Stimulated activated CD4-positive, alpha-beta T cell treated with anti-CD3 and anti-CD28 coated beads, TNF-alpha, amount 100 ng/mL, for 24 hours (primary cell): Measurements from ENCODE around the gene SLC29A2.
A peak's percentile ranks its signal among the peaks of the same experiment; 100 is the strongest.

Source experiments
- DNase-seq, 3 experiments: peaks; one replicate each; pipeline ENCODE4 v3.0.0-alpha.2; 2020; ENCODE audit warnings: low read depth in 3 of 3

The SLC29A2 gene

GRCh38 chr11:66371627-66372415 is at the start of gene SLC29A2:
TSS of gene SLC29A2 (minus strand) at chr11:66371760. CDS start at chr11:66371591, 169 bp downstream.
- peak; percentile 46 to 83 (median 55) for DNase-seq

GRCh38 chr11:66420671-66421476 is 49.3 kb upstream of the SLC29A2 start, which contains the start of gene NPAS4:
TSS of gene NPAS4 (plus strand) at chr11:66421035. CDS start at chr11:66421180, 145 bp downstream.
- DNase-seq: no peak

- DNase-seq: no peak
Observed at GRCh38 chr11:66419825-66420224, 48.3 kb upstream of the SLC29A2 start.

GRCh38 chr11:66418986-66419308 is 47.4 kb upstream of the SLC29A2 start:
- no peak for DNase-seq

GRCh38 chr11:66418168-66418985 is 46.8 kb upstream of the SLC29A2 start:
- peak; percentile 56 to 80 (median 58) for DNase-seq

GRCh38 chr11:66417000-66417399 is 45.4 kb upstream of the SLC29A2 start:
- DNase-seq: peak in 1 of 3 experiments; percentile 36

- no peak for DNase-seq
Observed at GRCh38 chr11:66415423-66415822, 43.9 kb upstream of the SLC29A2 start.

- DNase-seq: no peak
Observed at GRCh38 chr11:66414120-66414934, 42.8 kb upstream of the SLC29A2 start.

- no peak for DNase-seq
Observed at GRCh38 chr11:66413167-66413566, 41.6 kb upstream of the SLC29A2 start.

- DNase-seq: no peak
Observed at GRCh38 chr11:66412110-66412509, 40.5 kb upstream of the SLC29A2 start.

GRCh38 chr11:66411323-66411722 is 39.8 kb upstream of the SLC29A2 start:
- no peak for DNase-seq

GRCh38 chr11:66410191-66410590 is 38.6 kb upstream of the SLC29A2 start:
- DNase-seq: no peak

GRCh38 chr11:66409226-66409625 is 37.7 kb upstream of the SLC29A2 start:
- DNase-seq: no peak

GRCh38 chr11:66408488-66409214 is 37.1 kb upstream of the SLC29A2 start:
- DNase-seq: peak; percentile 85 to 90 (median 90)

- no peak for DNase-seq
Observed at GRCh38 chr11:66407651-66408050, 36.1 kb upstream of the SLC29A2 start.

GRCh38 chr11:66393954-66394353 is 22.4 kb upstream of the SLC29A2 start:
- DNase-seq: no peak

GRCh38 chr11:66391322-66391721 is 19.8 kb upstream of the SLC29A2 start:
- DNase-seq: no peak

GRCh38 chr11:66388780-66389386 is 17.3 kb upstream of the SLC29A2 start:
- peak; percentile 28 to 71 (median 47) for DNase-seq

GRCh38 chr11:66386171-66387069 is 14.9 kb upstream of the SLC29A2 start:
- peak; percentile 61 to 83 (median 78) for DNase-seq
